ENCODE results near the gene VIP.

GRCh38 chr6:152769159-152769558 is 18.6 kb downstream of the VIP start:
- TF ChIP-seq POLR2A (IDR thresholded peaks at IDR 0.05; ENCODE audit: low read depth, low read length) (no peak), POU2F2 (IDR thresholded peaks at IDR 0.05; ENCODE audit: low read depth, low read length) (no peak), TAF1 (IDR thresholded peaks at IDR 0.05; ENCODE audit: low read depth, low read length) (no peak), POLR2AphosphoS5 (IDR thresholded peaks at IDR 0.05; ENCODE audit: low read depth, low read length) (no peak), SPI1 (IDR thresholded peaks at IDR 0.05; ENCODE audit: low read depth, low read length) (no peak)
